IMR-90 (cell line): ENCODE results near the gene DLEU7. TPM values are rescaled to one million over a fixed set of nuclear protein-coding genes. Genes with fewer than 3 reads are reported as not detected.

Experiments used
- ATAC-seq: fragments of 200-7000 bp; cut with Tn5 transposase; 2 replicates; pipeline ENCODE4 v1.9.1; 2020; ENCODE audit warnings: low read depth, mild to moderate bottlenecking, moderate library complexity
- BruUV-seq: library from RNA; stranded (reverse); fragments of 400-500 nt; replicated peaks from 2 replicates; lab custom pipeline; 2021; lab: Mats Ljungman, UMichigan
- CTCF ChIA-PET: fragments of 300-600 bp; formaldehyde crosslinking; extraction: SDS; loops from one replicate; lab custom pipeline; 2021; ENCODE audit warnings: antibody characterized with exemption; lab: Yijun Ruan, JAX
- POLR2A ChIA-PET: fragments of 300-600 bp; sonication (Branson Sonifier 250); formaldehyde crosslinking; loops from one replicate; lab custom pipeline; 2022; ENCODE audit warnings: antibody characterized with exemption; ENCODE audit not compliant: unreplicated experiment; lab: Charles Lee
- DNase-seq: peaks from one replicate; pipeline ENCODE4 v3.0.0; 2013
- H2AFZ ChIP-seq: replicated peaks from 2 replicates; pipeline ENCODE3; 2013; ENCODE audit warnings: low read length, mild to moderate bottlenecking; ENCODE audit not compliant: poor library complexity
- H2AK5ac ChIP-seq: 2 replicates; pipeline ENCODE4 v1.6.1; 2013; ENCODE audit warnings: low read depth, low read length, inconsistent platforms
- H2AK9ac ChIP-seq: replicated peaks from 2 replicates; pipeline ENCODE3; 2013; ENCODE audit warnings: mild to moderate bottlenecking, low read depth, low read length, moderate library complexity; ENCODE audit not compliant: poor library complexity
- H2BK120ac ChIP-seq: 2 replicates; pipeline ENCODE4 v1.6.1; 2013; ENCODE audit warnings: low read depth, low read length, inconsistent platforms
- H2BK15ac ChIP-seq: 3 replicates; pipeline ENCODE4 v1.6.1; 2013; ENCODE audit warnings: low read depth, low read length, inconsistent platforms
- H2BK20ac ChIP-seq: 2 replicates; pipeline ENCODE4 v1.6.1; 2013; ENCODE audit warnings: low read depth, mild to moderate bottlenecking, inconsistent platforms, low read length, moderate library complexity
- H2BK5ac ChIP-seq: 2 replicates; pipeline ENCODE4 v1.6.1; 2013; ENCODE audit warnings: mild to moderate bottlenecking, low read depth, low read length, inconsistent platforms; ENCODE audit not compliant: poor library complexity, severe bottlenecking
- H3K14ac ChIP-seq: replicated peaks from 2 replicates; pipeline ENCODE4 v1.6.1; 2013; ENCODE audit warnings: low read depth, low read length, inconsistent platforms
- H3K18ac ChIP-seq: 2 replicates; pipeline ENCODE4 v1.6.1; 2013; ENCODE audit warnings: low read depth, low read length, control low read depth
- H3K23ac ChIP-seq: 2 replicates; pipeline ENCODE4 v1.6.1; 2013; ENCODE audit warnings: low read depth, low read length, inconsistent platforms
- H3K27ac ChIP-seq: 2 replicates; pipeline ENCODE4 v1.5.1; 2013; ENCODE audit warnings: mild to moderate bottlenecking, control low read depth, low read length; ENCODE audit not compliant: insufficient read depth
- H3K27me3 ChIP-seq: 2 replicates; pipeline ENCODE4 v1.6.1; 2013; ENCODE audit warnings: low read length; ENCODE audit not compliant: control insufficient read depth, insufficient read depth
- H3K36me3 ChIP-seq: 2 replicates; pipeline ENCODE4 v1.6.1; 2013; ENCODE audit warnings: low read length, mixed read lengths; ENCODE audit not compliant: control insufficient read depth, insufficient read depth
- H3K4ac ChIP-seq: 2 replicates; pipeline ENCODE4 v1.6.1; 2013; ENCODE audit warnings: low read depth, low read length, inconsistent platforms
- H3K4me1 ChIP-seq: 2 replicates; pipeline ENCODE4 v1.6.1; 2013; ENCODE audit warnings: low read length, mixed read lengths; ENCODE audit not compliant: control insufficient read depth, insufficient read depth
- H3K4me2 ChIP-seq: 2 replicates; pipeline ENCODE4 v1.6.1; 2013; ENCODE audit warnings: low read depth, mild to moderate bottlenecking, control low read depth, low read length, moderate library complexity
- H3K4me3 ChIP-seq: 2 replicates; pipeline ENCODE4 v1.5.1; 2013; ENCODE audit warnings: low read depth, mild to moderate bottlenecking, control low read depth, low read length, moderate library complexity; ENCODE audit not compliant: insufficient read depth
- H3K56ac ChIP-seq: 2 replicates; pipeline ENCODE4 v1.6.1; 2013; ENCODE audit warnings: low read length, inconsistent platforms; ENCODE audit not compliant: insufficient read depth; ENCODE audit errors: extremely low read depth
- H3K79me1 ChIP-seq, 2 experiments: 2 replicates each; pipeline ENCODE4 v1.6.1; 2013; ENCODE audit warnings: low read length in 2 of 2, inconsistent platforms in 1 of 2, low read depth in 1 of 2
- H3K9ac ChIP-seq: 2 replicates; pipeline ENCODE4 v1.6.1; 2013; ENCODE audit warnings: low read depth, low read length, control low read depth
- H3K9me1 ChIP-seq: 2 replicates; pipeline ENCODE4 v1.6.1; 2013; ENCODE audit warnings: low read length, inconsistent platforms; ENCODE audit not compliant: insufficient read depth
- H3K9me3 ChIP-seq: 2 replicates; pipeline ENCODE4 v1.6.1; 2013; ENCODE audit warnings: low read length; ENCODE audit not compliant: control insufficient read depth, insufficient read depth
- H4K20me1 ChIP-seq: 2 replicates; pipeline ENCODE4 v1.6.1; 2013; ENCODE audit warnings: low read length, inconsistent platforms; ENCODE audit not compliant: insufficient read depth
- H4K5ac ChIP-seq: 2 replicates; pipeline ENCODE4 v1.6.1; 2013; ENCODE audit warnings: mild to moderate bottlenecking, low read depth, low read length, control low read depth
- H4K8ac ChIP-seq, 2 experiments: 2 replicates each; pipeline ENCODE4 v1.6.1; 2013; ENCODE audit warnings: low read depth in 2 of 2, low read length in 2 of 2, control low read depth in 1 of 2, inconsistent platforms in 1 of 2
- H4K91ac ChIP-seq: 2 replicates; pipeline ENCODE4 v1.6.1; 2013; ENCODE audit warnings: low read depth, low read length, inconsistent platforms; ENCODE audit not compliant: insufficient read depth
- BHLHE40 ChIP-seq: fragments of 150-350 bp; IDR thresholded peaks from 2 replicates; pipeline ENCODE4 v1.6.1; 2016; ENCODE audit warnings: mild to moderate bottlenecking, low read depth, low read length
- CEBPB ChIP-seq: IDR thresholded peaks from 2 replicates; pipeline ENCODE4 v1.6.1; 2012; ENCODE audit warnings: low read depth, low read length, improper control_type of control experiment
- CHD1 ChIP-seq: IDR thresholded peaks from 2 replicates; pipeline ENCODE4 v1.6.1; 2012; ENCODE audit warnings: low read depth, low read length, improper control_type of control experiment
- CTCF ChIP-seq: conservative IDR thresholded peaks from 2 replicates; pipeline ENCODE4 v1.5.1; 2012; ENCODE audit warnings: mild to moderate bottlenecking, low read depth, low read length, improper control_type of control experiment
- ELK1 ChIP-seq: fragments of 150-350 bp; IDR thresholded peaks from 2 replicates; pipeline ENCODE4 v1.6.1; 2016; ENCODE audit warnings: low read depth, mild to moderate bottlenecking, low read length, moderate library complexity, borderline replicate concordance
- FOS ChIP-seq: fragments of 150-350 bp; IDR thresholded peaks from 2 replicates; pipeline ENCODE4 v1.6.1; 2016; ENCODE audit warnings: low read depth, low read length
- MAFK ChIP-seq: IDR thresholded peaks from 2 replicates; pipeline ENCODE4 v1.6.1; 2012; ENCODE audit warnings: low read depth, low read length, improper control_type of control experiment
- MAZ ChIP-seq: IDR thresholded peaks from 2 replicates; pipeline ENCODE4 v1.6.1; 2012; ENCODE audit warnings: low read depth, mild to moderate bottlenecking, low read length, improper control_type of control experiment, moderate library complexity, borderline replicate concordance
- MXI1 ChIP-seq: IDR thresholded peaks from 2 replicates; pipeline ENCODE4 v1.6.1; 2012; ENCODE audit warnings: low read depth, mild to moderate bottlenecking, low read length, moderate library complexity, borderline replicate concordance
- NFE2L2 ChIP-seq: fragments of 150-350 bp; IDR thresholded peaks from 2 replicates; pipeline ENCODE4 v1.6.1; 2016; ENCODE audit warnings: low read depth, mild to moderate bottlenecking, low read length
- POLR2A ChIP-seq: IDR thresholded peaks from 2 replicates; pipeline ENCODE4 v1.6.1; 2012; ENCODE audit warnings: mild to moderate bottlenecking, low read depth, low read length
- RAD21 ChIP-seq: IDR thresholded peaks from 2 replicates; pipeline ENCODE4 v1.6.1; 2012; ENCODE audit warnings: low read length, improper control_type of control experiment
- RCOR1 ChIP-seq: IDR thresholded peaks from 2 replicates; pipeline ENCODE4 v1.6.1; 2012; ENCODE audit warnings: mild to moderate bottlenecking, low read length, improper control_type of control experiment; ENCODE audit not compliant: insufficient replicate concordance
- RFX5 ChIP-seq: IDR thresholded peaks from 2 replicates; pipeline ENCODE4 v1.8.0; 2012; ENCODE audit warnings: low read depth, mild to moderate bottlenecking, low read length, moderate library complexity
- SMC3 ChIP-seq: fragments of 150-350 bp; IDR thresholded peaks from 2 replicates; pipeline ENCODE4 v1.6.1; 2016; ENCODE audit warnings: low read depth, mild to moderate bottlenecking, antibody characterized with exemption, low read length, moderate library complexity
- WGBS, 2 experiments: methylation state at CpG; one replicate each; pipeline versions ENCODE4 v1.1.5 to v1.1.7; 2013; ENCODE audit warnings: missing lambda C conversion rate in 2 of 2; ENCODE audit not compliant: insufficient read length in 1 of 2; ENCODE audit errors: extremely low coverage in 2 of 2; 5-methylcytosine and 5-hydroxymethylcytosine counted together
- dilution Hi-C: fragments of 300-500 bp; cut with HindIII; formaldehyde crosslinking; loops from one replicate; pipeline ENCODE4 v1.14.3; 2018; ENCODE audit warnings: low sequenced_read_pairs; ENCODE audit not compliant: unreplicated experiment
- in situ Hi-C: fragments of 300-500 bp; cut with MboI; formaldehyde crosslinking; loops from 3 replicates; pipeline ENCODE4 v1.14.3; 2019; ENCODE audit warnings: low sequenced_read_pairs, inconsistent platforms, mixed read lengths
- intact Hi-C: fragments of 100-400 bp; cut with micrococcal nuclease; formaldehyde crosslinking; loops from 2 replicates; pipeline ENCODE4 v1.10.0; 2022
- polyA plus RNA-seq, 3 experiments: library from polyadenylated mRNA; depleted of rRNA; stranded (reverse); fragments of >200 nt; gene quantifications; 2 replicates each; pipeline ENCODE4 v1.2.3, GENCODE V29; 2012; ENCODE audit warnings: low replicate concordance in 1 of 3
- total RNA-seq: library from RNA; depleted of rRNA; stranded (reverse); fragments of >200 nt; gene quantifications from 2 replicates; pipeline ENCODE4 v1.2.3, GENCODE V29; 2012
- TF ChIP-seq, protein P1 (sequence below): fragments of 150-350 bp; IDR thresholded peaks from 2 replicates; pipeline ENCODE4 v1.6.1; 2017; ENCODE audit warnings: mild to moderate bottlenecking, antibody characterized with exemption, low read length, low read depth

The DLEU7 gene
- total and polyA plus RNA-seq, 2 of the 4 experiments (the other 2 are of a cell fraction), result not detected

GRCh38 chr13:50882816-50883435 is 39.4 kb upstream of the DLEU7 start:
- intact Hi-C loops, result no loop called here
- no peak for TF ChIP-seq SMC3
- TF ChIP-seq, protein P1, sequence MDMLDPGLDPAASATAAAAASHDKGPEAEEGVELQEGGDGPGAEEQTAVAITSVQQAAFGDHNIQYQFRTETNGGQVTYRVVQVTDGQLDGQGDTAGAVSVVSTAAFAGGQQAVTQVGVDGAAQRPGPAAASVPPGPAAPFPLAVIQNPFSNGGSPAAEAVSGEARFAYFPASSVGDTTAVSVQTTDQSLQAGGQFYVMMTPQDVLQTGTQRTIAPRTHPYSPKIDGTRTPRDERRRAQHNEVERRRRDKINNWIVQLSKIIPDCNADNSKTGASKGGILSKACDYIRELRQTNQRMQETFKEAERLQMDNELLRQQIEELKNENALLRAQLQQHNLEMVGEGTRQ, result no peak
- no peak for TF ChIP-seq ELK1
- TF ChIP-seq CTCF, result no peak
- TF ChIP-seq RCOR1, result no peak
- no peak for TF ChIP-seq FOS
- TF ChIP-seq NFE2L2, result no peak
- no peak for TF ChIP-seq MAZ
- no peak for TF ChIP-seq BHLHE40
- no peak for TF ChIP-seq MXI1
- TF ChIP-seq MAFK, result no peak
- TF ChIP-seq RFX5, result no peak
- no peak for TF ChIP-seq RAD21
- no peak for TF ChIP-seq CHD1
- TF ChIP-seq POLR2A, result no peak
- TF ChIP-seq CEBPB, result no peak
- Histone ChIP-seq H2BK15ac (no peak overlapping the region), H4K91ac (no peak overlapping the region), H3K9me1 (no peaks in the 10 kb centered on the region), H3K23ac (no peak overlapping the region), H4K5ac (no peak overlapping the region), H3K9me3 (no peaks in the 10 kb centered on the region), H2AK5ac (no peak overlapping the region), H2BK120ac (no peak overlapping the region), H3K18ac (no peak overlapping the region), H3K56ac (no peak overlapping the region), H3K4me3 (no peak overlapping the region), H3K4me1 (no peaks in the 10 kb centered on the region), H4K20me1 (no peaks in the 10 kb centered on the region), H2AK9ac (no peak overlapping the region), H2BK5ac (no peak overlapping the region), H2BK20ac (no peak overlapping the region), H2AFZ (no peak overlapping the region), H3K27ac (no peak overlapping the region), H3K14ac (no peak overlapping the region), H3K79me1 (no peaks in the 10 kb centered on the region), H3K4me2 (no peak overlapping the region), H4K8ac (no peak overlapping the region), H3K27me3 (peaks cover 8% of the 10 kb centered on the region), H3K36me3 (no peaks in the 10 kb centered on the region), H3K4ac (no peak overlapping the region), H3K9ac (no peak overlapping the region)
- DNase-seq (no peak), ATAC-seq (no peak)
- no CpG with 5 or more reads among the region's 5 CpGs for WGBS, 2 experiments
- no TSS peak for BruUV-seq
- CTCF ChIA-PET, result no interaction called here
- POLR2A ChIA-PET, result no interaction called here
- dilution Hi-C loops, result no loop called here
- in situ Hi-C loops, result no loop called here
